Fibroblast of mammary gland (primary cell): ENCODE measurements around the gene NTM.

Experiments used
- DNase-seq: peaks from one replicate; pipeline ENCODE4 v3.0.0-alpha.2; 2010; ENCODE audit warnings: low read depth
- H3K4me3 ChIP-seq: 2 replicates; pipeline ENCODE4 v1.5.1; 2011; ENCODE audit warnings: low read depth, mild to moderate bottlenecking, low read length, moderate library complexity; ENCODE audit not compliant: control insufficient read depth
- CTCF ChIP-seq: conservative IDR thresholded peaks from 2 replicates; pipeline ENCODE4 v1.5.1; 2011; ENCODE audit warnings: low read depth, low read length, inconsistent platforms; ENCODE audit not compliant: control insufficient read depth, insufficient read depth

Gene NTM

GRCh38 chr11:131875611-131876010, 505.2 kb downstream of the NTM start:
- DNase-seq, result peak; percentile 56
- no peak overlapping the region for H3K4me3 ChIP-seq
- TF ChIP-seq CTCF, result no peak

GRCh38 chr11:131877246-131877942, 507.0 kb downstream of the NTM start:
- DNase-seq, result no peak
- no peak for TF ChIP-seq CTCF
- no peak overlapping the region for H3K4me3 ChIP-seq

- no peak for DNase-seq
- TF ChIP-seq CTCF, result no peak
- no peak overlapping the region for H3K4me3 ChIP-seq
These were observed 509.9 kb downstream of the NTM start for GRCh38 chr11:131880316-131880715.

- no peak for TF ChIP-seq CTCF
- H3K4me3 ChIP-seq, result no peak overlapping the region
- no peak for DNase-seq
These were observed 510.6 kb downstream of the NTM start for GRCh38 chr11:131880976-131881375.

GRCh38 chr11:131883332-131883731, 512.9 kb downstream of the NTM start:
- no peak overlapping the region for H3K4me3 ChIP-seq
- no peak for TF ChIP-seq CTCF
- no peak for DNase-seq

GRCh38 chr11:131884461-131885073, 514.2 kb downstream of the NTM start:
- no peak for TF ChIP-seq CTCF
- no peak for DNase-seq
- no peak overlapping the region for H3K4me3 ChIP-seq
